Heart left ventricle (tissue), 13 donors: Measurements from ENCODE around the gene ST3GAL2.

ENCODE experiments used
- CTCF ChIP-seq, 12 donors: fragments of 200-600 bp; sonication (generic) in 4 of 12; IDR thresholded peaks; one replicate each; pipeline versions ENCODE4 v1.5.0 to v1.8.0; 2018 to 2022; ENCODE audit warnings: antibody characterized with exemption in 12 of 12, mild to moderate bottlenecking in 5 of 12
- POLR2A ChIP-seq, 2 donors: fragments of 450-650 bp; IDR thresholded peaks; one replicate each; pipeline ENCODE4 v1.6.1; 2017; ENCODE audit warnings: antibody characterized with exemption in 2 of 2, mild to moderate bottlenecking in 2 of 2, moderate library complexity in 2 of 2
- donor health status: ischemic (EF 13 %, LVEDD 7.1; RV severe dilation, severe dysfunction).
- donor health status: DM: no; HTN: yes; CAD: no.
- donor health status: DM: no; HTN: no; CAD: no.
- donor health status: ischemic (EF 25% LVEDD 6.9; RV normal size, moderate dysfunction).
- donor health status: ischemic (EF 25% LVEDD 5.7; RV mildly dilated, moderate dysfunction).
- donor health status: ischemic (EF 35%, LVEDD 5.7; RV mildly dilated, moderate dysfunction).
- donor health status: nonischemic (EF 11% LVEDD 7.7; RV severe dilation, severe dysfunction).
- donor health status: DM: yes; HTN: yes; CAD: no.
- donor health status: PGD.
- donor health status: ischemic (EF 29% LVEDD 5.4; RV normal size, mild dysfunction).
- donor health status: nonischemic (EF 23%, LVEDD 6.1; RV moderate dilation, normal function).

- TF ChIP-seq CTCF (IDR thresholded peaks at IDR 0.05) (no peak), POLR2A (IDR thresholded peaks at IDR 0.05) (no peak)
These were observed 17.9 kb downstream of the ST3GAL2 start for GRCh38 chr16:70421014-70421413.
